Keratinocyte (primary cell): ENCODE measurements around the gene SMAD3. TPM values are rescaled to one million over a fixed set of nuclear protein-coding genes. Genes with fewer than 3 reads are reported as not detected.

Source experiments
- DNase-seq: peaks from one replicate; pipeline ENCODE4 v3.0.0-alpha.2; 2011; ENCODE audit warnings: low read depth, missing footprints, low spot score
- FAIRE-seq: peaks from 2 replicates; lab custom pipeline; 2011; peaks lifted over from hg19 to GRCh38; lab: Jason Lieb, UNC
- H2AFZ ChIP-seq: 2 replicates; pipeline ENCODE4 v1.6.0; 2012; ENCODE audit warnings: low read length, control low read depth, inconsistent platforms; ENCODE audit not compliant: control insufficient read depth
- H3K27ac ChIP-seq: 2 replicates; pipeline ENCODE4 v1.5.1; 2011; ENCODE audit warnings: low read length; ENCODE audit not compliant: control insufficient read depth, insufficient read depth
- H3K27me3 ChIP-seq: 3 replicates; pipeline ENCODE4 v1.6.0; 2011; ENCODE audit warnings: low read length; ENCODE audit not compliant: control insufficient read depth, insufficient read depth; ENCODE audit errors: extremely low read depth
- H3K36me3 ChIP-seq, 2 experiments: 2 replicates in 1 of 2; 3 replicates in 1 of 2; pipeline ENCODE4 v1.5.1; 2011; ENCODE audit warnings: low read length in 2 of 2, mild to moderate bottlenecking in 1 of 2; ENCODE audit not compliant: control insufficient read depth in 2 of 2, insufficient read depth in 2 of 2; ENCODE audit errors: extremely low read depth in 1 of 2
- H3K4me1 ChIP-seq: 3 replicates; pipeline ENCODE4 v1.5.1; 2011; ENCODE audit warnings: low read length; ENCODE audit not compliant: control insufficient read depth, insufficient read depth; ENCODE audit errors: extremely low read depth
- H3K4me2 ChIP-seq: 3 replicates; pipeline ENCODE4 v1.6.0; 2011; ENCODE audit warnings: low read depth, low read length; ENCODE audit not compliant: control insufficient read depth, insufficient read depth; ENCODE audit errors: extremely low read depth
- H3K4me3 ChIP-seq, 3 experiments: fragments of 200-600 bp in 1 of 3; sonication (generic) in 1 of 3; 2 replicates in 2 of 3; 3 replicates in 1 of 3; pipeline ENCODE4 v1.5.1; 2011 to 2016; ENCODE audit warnings: low read length in 3 of 3, mild to moderate bottlenecking in 3 of 3, control low read depth in 2 of 3, inconsistent platforms in 1 of 3, low read depth in 1 of 3, mixed read lengths in 1 of 3, mixed run types in 1 of 3, moderate library complexity in 1 of 3; ENCODE audit not compliant: control insufficient read depth in 2 of 3, insufficient read depth in 2 of 3; ENCODE audit errors: extremely low read depth in 1 of 3
- H3K79me2 ChIP-seq: 2 replicates; pipeline ENCODE4 v1.6.0; 2012; ENCODE audit warnings: low read length; ENCODE audit not compliant: control insufficient read depth, insufficient read depth
- H3K9ac ChIP-seq: 3 replicates; pipeline ENCODE4 v1.6.0; 2011; ENCODE audit warnings: low read length; ENCODE audit not compliant: control insufficient read depth, insufficient read depth; ENCODE audit errors: extremely low read depth
- H3K9me1 ChIP-seq: 3 replicates; pipeline ENCODE4 v1.6.0; 2011; ENCODE audit warnings: low read length; ENCODE audit not compliant: control insufficient read depth, insufficient read depth; ENCODE audit errors: extremely low read depth
- H3K9me3 ChIP-seq: 2 replicates; pipeline ENCODE4 v1.5.1; 2012; ENCODE audit warnings: low read depth, low read length; ENCODE audit not compliant: control insufficient read depth
- H4K20me1 ChIP-seq: 3 replicates; pipeline ENCODE4 v1.6.0; 2011; ENCODE audit warnings: low read length; ENCODE audit not compliant: control insufficient read depth, insufficient read depth; ENCODE audit errors: extremely low read depth
- CTCF ChIP-seq, 3 experiments: IDR thresholded peaks in 1 of 3; conservative IDR thresholded peaks in 1 of 3; optimal IDR thresholded peaks in 1 of 3; 2 replicates in 2 of 3; 3 replicates in 1 of 3; pipeline versions ENCODE3 to v1.5.1; 2011; ENCODE audit warnings: low read length in 3 of 3, mild to moderate bottlenecking in 3 of 3, moderate library complexity in 2 of 3, control low read depth in 1 of 3, inconsistent platforms in 1 of 3; ENCODE audit not compliant: insufficient read depth in 2 of 3; ENCODE audit errors: extremely low read depth in 1 of 3
- EZH2 ChIP-seq: IDR thresholded peaks from one replicate; pipeline ENCODE4 v1.6.1; 2012; ENCODE audit warnings: inconsistent platforms, mild to moderate bottlenecking, low read length, moderate library complexity
- dilution Hi-C: fragments of 300-500 bp; cut with MboI; formaldehyde crosslinking; loops from one replicate; pipeline ENCODE4 v1.7.0; 2020; ENCODE audit warnings: low sequenced_read_pairs; ENCODE audit not compliant: extremely low pct_ligation_motif_present
- polyA plus RNA-seq, 5 experiments: library from polyadenylated mRNA; depleted of rRNA in 3 of 5; stranded (reverse) in 3 of 5; stranded (forward) in 1 of 5; unstranded in 1 of 5; fragments of >200 nt; gene quantifications; 1 replicate in 1 of 5; 2 replicates in 3 of 5; 3 replicates in 1 of 5; pipeline versions ENCODE4 v1.2.1 to v1.2.3, GENCODE V29; 2011 to 2012; ENCODE audit warnings: missing spikeins in 2 of 5, low read depth in 1 of 5, low replicate concordance in 1 of 5

SMAD3 gene
- polyA plus RNA-seq, 1 donor (not counting 4 experiments of a cell fraction or from before 2014, with no cell fraction given): 33.7 TPM

DNA sequence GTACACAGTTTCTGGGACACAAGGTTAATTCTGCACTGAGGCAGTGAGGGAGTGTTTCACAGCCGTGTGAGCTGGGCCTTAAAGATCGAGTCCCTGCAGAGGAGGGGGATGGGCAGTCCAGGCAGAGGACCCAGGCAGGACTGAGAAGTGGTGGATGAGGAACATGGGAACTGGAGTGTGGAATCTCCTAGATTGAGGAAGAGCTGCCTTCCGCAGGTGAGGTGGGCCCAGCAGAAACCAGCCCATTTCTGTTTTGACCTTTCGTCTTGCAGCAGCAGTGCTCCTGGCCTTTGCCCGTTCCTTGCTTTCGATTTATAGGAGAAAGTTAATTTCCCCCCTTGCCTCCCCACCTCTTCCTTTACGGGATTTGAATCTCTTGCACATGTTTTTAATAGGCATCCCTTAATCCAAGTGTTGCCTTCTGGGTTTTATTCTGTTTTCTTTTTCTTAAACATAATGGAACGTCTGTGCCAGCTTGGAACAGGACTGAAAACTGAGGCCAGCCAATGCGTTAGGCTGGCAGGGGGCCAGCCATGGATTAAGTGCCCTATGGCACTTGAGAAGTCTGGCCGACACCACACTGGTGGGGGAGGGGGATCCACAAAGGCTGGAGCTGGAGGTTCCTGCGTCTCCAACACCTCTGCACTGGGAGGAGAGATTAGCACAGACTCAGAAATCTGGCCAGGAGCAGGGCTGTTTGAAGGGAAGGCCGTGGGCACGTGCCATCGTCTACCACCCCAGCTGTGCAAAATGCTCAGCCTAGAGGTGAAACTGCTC is 111.0 kb downstream of the SMAD3 start:
- Histone ChIP-seq H2AFZ (no peak overlapping the region), H3K4me2 (no peak overlapping the region), H3K36me3 (peaks cover 29 to 57% of the 10 kb centered on the region in 2 experiments), H4K20me1 (no peaks in the 10 kb centered on the region), H3K27ac (peak overlapping the region; percentile 79), H3K4me1 (peaks cover 55% of the 10 kb centered on the region), H3K9ac (peak overlapping the region; percentile 53), H3K79me2 (peaks cover 25% of the 10 kb centered on the region), H3K9me1 (no peaks in the 10 kb centered on the region), H3K9me3 (no peaks in the 10 kb centered on the region), H3K27me3 (no peaks in the 10 kb centered on the region), H3K4me3 (no peak overlapping the region)
- no peak for TF ChIP-seq EZH2
- no peak for TF ChIP-seq CTCF (optimal IDR thresholded peaks at IDR 0.05 in 1 of 3, IDR thresholded peaks at IDR 0.05 in 1 of 3, conservative IDR thresholded peaks at IDR 0.05 in 1 of 3; ENCODE audit: extremely low read depth in 1 of 3, insufficient read depth in 2 of 3, low read length in 3 of 3)
- no peak for DNase-seq
- FAIRE-seq: no peak
- dilution Hi-C loops: no loop called here

- no peak for DNase-seq
- H3K9me3 ChIP-seq: no peaks in the 10 kb centered on the region
- H3K36me3 ChIP-seq: peaks cover 30 to 57% of the 10 kb centered on the region in 2 experiments
- H3K27ac ChIP-seq: peak overlapping the region; percentile 29
- no peak overlapping the region for H2AFZ ChIP-seq
- dilution Hi-C loops: no loop called here
- FAIRE-seq: no peak
- no peak overlapping the region for H3K4me3 ChIP-seq
- H3K79me2 ChIP-seq: peaks cover 23% of the 10 kb centered on the region
- no peak for TF ChIP-seq EZH2
- no peak for TF ChIP-seq CTCF (optimal IDR thresholded peaks at IDR 0.05 in 1 of 3, IDR thresholded peaks at IDR 0.05 in 1 of 3, conservative IDR thresholded peaks at IDR 0.05 in 1 of 3; ENCODE audit: extremely low read depth in 1 of 3, insufficient read depth in 2 of 3, low read length in 3 of 3)
- H3K4me1 ChIP-seq: peaks cover 42% of the 10 kb centered on the region
- H3K4me2 ChIP-seq: no peak overlapping the region
- H3K9ac ChIP-seq: no peak overlapping the region
- H3K27me3 ChIP-seq: no peaks in the 10 kb centered on the region
- no peaks in the 10 kb centered on the region for H4K20me1 ChIP-seq
- H3K9me1 ChIP-seq: no peaks in the 10 kb centered on the region
Measured at GRCh38 chr15:67177752-67178151, 112.3 kb downstream of the SMAD3 start.
